Smooth muscle cell (in vitro differentiated cells): ENCODE results near the gene KLK1. TPM values are rescaled to one million over a fixed set of nuclear protein-coding genes. Genes with fewer than 3 reads are reported as not detected.

Experiments
- DNase-seq: peaks from one replicate; lab custom pipeline; 2025; ENCODE audit not compliant: unreplicated experiment; lab: John Stamatoyannopoulos, UW
- H2AFZ ChIP-seq: fragments of 200-600 bp; sonication (generic); 2 replicates; pipeline ENCODE4 v1.6.0; 2016; ENCODE audit warnings: antibody characterized with exemption, low read depth, mild to moderate bottlenecking
- H3F3A ChIP-seq: fragments of 200-600 bp; sonication (generic); 2 replicates; pipeline ENCODE4 v1.6.0; 2017; ENCODE audit warnings: antibody characterized with exemption, low read depth
- H3K27ac ChIP-seq: fragments of 200-600 bp; sonication (generic); 2 replicates; pipeline ENCODE4 v1.5.1; 2016; ENCODE audit warnings: low read depth, mild to moderate bottlenecking
- H3K27me3 ChIP-seq: fragments of 200-600 bp; sonication (generic); 2 replicates; pipeline ENCODE4 v1.6.1; 2016; ENCODE audit warnings: low read depth, mild to moderate bottlenecking
- H3K36me3 ChIP-seq: fragments of 200-600 bp; sonication (generic); 2 replicates; pipeline ENCODE4 v1.5.1; 2016; ENCODE audit warnings: low read depth
- H3K4me1 ChIP-seq: fragments of 200-600 bp; sonication (generic); 2 replicates; pipeline ENCODE4 v1.5.1; 2016; ENCODE audit warnings: low read depth
- H3K4me2 ChIP-seq: fragments of 200-600 bp; sonication (generic); 2 replicates; pipeline ENCODE4 v1.6.0; 2016; ENCODE audit warnings: mild to moderate bottlenecking
- H3K4me3 ChIP-seq: fragments of 200-600 bp; sonication (generic); 2 replicates; pipeline ENCODE4 v1.5.1; 2016; ENCODE audit warnings: mild to moderate bottlenecking
- H3K79me2 ChIP-seq: fragments of 200-600 bp; sonication (generic); 2 replicates; pipeline ENCODE4 v1.6.0; 2016; ENCODE audit warnings: low read depth, mild to moderate bottlenecking
- H3K9ac ChIP-seq: fragments of 200-600 bp; sonication (generic); 2 replicates; pipeline ENCODE4 v1.6.0; 2016; ENCODE audit warnings: low read depth
- H3K9me3 ChIP-seq: fragments of 200-600 bp; sonication (generic); replicated peaks from 2 replicates; pipeline ENCODE4 v1.5.1; 2016; ENCODE audit warnings: low read depth
- H4K20me1 ChIP-seq: fragments of 200-600 bp; sonication (generic); 2 replicates; pipeline ENCODE4 v1.6.0; 2016; ENCODE audit warnings: low read depth
- CTCF ChIP-seq: fragments of 200-600 bp; sonication (generic); IDR thresholded peaks from 2 replicates; pipeline ENCODE4 v1.5.1; 2017; ENCODE audit warnings: borderline replicate concordance, mild to moderate bottlenecking, antibody characterized with exemption; ENCODE audit not compliant: insufficient read depth, poor library complexity, severe bottlenecking
- WGBS: methylation state at CpG from one replicate; pipeline ENCODE4 v1.1.7; 2016; ENCODE audit warnings: low lambda C conversion rate; 5-methylcytosine and 5-hydroxymethylcytosine counted together
- polyA plus RNA-seq: library from polyadenylated mRNA; unstranded; fragments of >200 nt; fragmentation: Nextera tagmentation; extraction: Ambion mirVana; gene quantifications from 2 replicates; pipeline ENCODE4 v1.2.1, GENCODE V29; 2016
- total RNA-seq: library from RNA; depleted of rRNA; stranded (reverse); fragments of >200 nt; gene quantifications from 2 replicates; pipeline ENCODE4 v1.2.3, GENCODE V29; 2014

Gene KLK1
- total and polyA plus RNA-seq, 2 experiments from 2014 or later: 0.85 TPM; not detected in 1

- no peak for TF ChIP-seq CTCF
- Histone ChIP-seq H2AFZ (no peak overlapping the region), H3K27ac (no peak overlapping the region), H4K20me1 (peaks cover 66% of the 10 kb centered on the region), H3F3A (no peaks in the 10 kb centered on the region), H3K27me3 (no peaks in the 10 kb centered on the region), H3K9ac (no peak overlapping the region), H3K4me2 (no peak overlapping the region), H3K4me1 (peaks cover 17% of the 10 kb centered on the region), H3K9me3 (no peaks in the 10 kb centered on the region), H3K79me2 (peaks cover 27% of the 10 kb centered on the region), H3K4me3 (no peak overlapping the region), H3K36me3 (no peaks in the 10 kb centered on the region)
- WGBS: 95% methylated on average over 3 of the region's 3 CpGs
- no peak for DNase-seq
Observed at GRCh38 chr19:50799547-50799851, 24.1 kb downstream of the KLK1 start.

GRCh38 chr19:50798659-50799546, 24.7 kb downstream of the KLK1 start:
- Histone ChIP-seq H3K9me3 (no peaks in the 10 kb centered on the region), H2AFZ (no peak overlapping the region), H3K4me2 (no peak overlapping the region), H4K20me1 (peaks cover 66% of the 10 kb centered on the region), H3K4me1 (peaks cover 17% of the 10 kb centered on the region), H3F3A (no peaks in the 10 kb centered on the region), H3K79me2 (peaks cover 23% of the 10 kb centered on the region), H3K36me3 (no peaks in the 10 kb centered on the region), H3K4me3 (no peak overlapping the region), H3K27me3 (no peaks in the 10 kb centered on the region), H3K9ac (no peak overlapping the region), H3K27ac (no peak overlapping the region)
- TF ChIP-seq CTCF: no peak
- 93% methylated on average over 21 of the region's 21 CpGs for WGBS
- no peak for DNase-seq

GRCh38 chr19:50797781-50798658, 25.6 kb downstream of the KLK1 start:
- Histone ChIP-seq H3K9me3 (no peaks in the 10 kb centered on the region), H3K27ac (no peak overlapping the region), H3F3A (no peaks in the 10 kb centered on the region), H2AFZ (no peak overlapping the region), H3K4me1 (peaks cover 9% of the 10 kb centered on the region), H3K79me2 (peaks cover 14% of the 10 kb centered on the region), H3K9ac (no peak overlapping the region), H4K20me1 (peaks cover 59% of the 10 kb centered on the region), H3K4me2 (no peak overlapping the region), H3K36me3 (no peaks in the 10 kb centered on the region), H3K4me3 (no peak overlapping the region), H3K27me3 (no peaks in the 10 kb centered on the region)
- 94% methylated on average over 18 of the region's 18 CpGs for WGBS
- no peak for TF ChIP-seq CTCF
- DNase-seq: no peak
